NCI-H2081 (cell line): ENCODE data around the gene CES4A.
"Not testable (repeated sequence)": the region's sequence is repeated elsewhere in the genome, so short reads cannot be mapped to it uniquely, and the experiment has no call there.

Source experiments
- DNase-seq, 2 experiments: peaks; one replicate each; lab custom pipeline; 2025; lab: John Stamatoyannopoulos, UW

The CES4A gene

DNA sequence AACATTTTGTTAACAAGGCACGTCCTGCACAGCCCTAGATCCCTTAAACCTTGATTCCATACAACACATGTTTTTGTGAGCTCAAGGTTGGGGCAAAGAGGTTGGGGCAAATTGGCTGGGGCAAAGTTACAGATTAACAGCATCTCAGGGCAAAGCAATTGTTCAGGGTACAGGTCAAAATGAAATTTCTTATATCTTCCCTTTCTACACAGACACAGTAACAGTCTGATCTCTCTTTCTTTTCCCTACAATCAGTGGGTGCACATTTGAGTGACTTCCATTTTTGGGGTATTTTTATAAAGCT is 32.3 kb upstream of the CES4A start:
- DNase-seq = not testable (repeated sequence)

DNA sequence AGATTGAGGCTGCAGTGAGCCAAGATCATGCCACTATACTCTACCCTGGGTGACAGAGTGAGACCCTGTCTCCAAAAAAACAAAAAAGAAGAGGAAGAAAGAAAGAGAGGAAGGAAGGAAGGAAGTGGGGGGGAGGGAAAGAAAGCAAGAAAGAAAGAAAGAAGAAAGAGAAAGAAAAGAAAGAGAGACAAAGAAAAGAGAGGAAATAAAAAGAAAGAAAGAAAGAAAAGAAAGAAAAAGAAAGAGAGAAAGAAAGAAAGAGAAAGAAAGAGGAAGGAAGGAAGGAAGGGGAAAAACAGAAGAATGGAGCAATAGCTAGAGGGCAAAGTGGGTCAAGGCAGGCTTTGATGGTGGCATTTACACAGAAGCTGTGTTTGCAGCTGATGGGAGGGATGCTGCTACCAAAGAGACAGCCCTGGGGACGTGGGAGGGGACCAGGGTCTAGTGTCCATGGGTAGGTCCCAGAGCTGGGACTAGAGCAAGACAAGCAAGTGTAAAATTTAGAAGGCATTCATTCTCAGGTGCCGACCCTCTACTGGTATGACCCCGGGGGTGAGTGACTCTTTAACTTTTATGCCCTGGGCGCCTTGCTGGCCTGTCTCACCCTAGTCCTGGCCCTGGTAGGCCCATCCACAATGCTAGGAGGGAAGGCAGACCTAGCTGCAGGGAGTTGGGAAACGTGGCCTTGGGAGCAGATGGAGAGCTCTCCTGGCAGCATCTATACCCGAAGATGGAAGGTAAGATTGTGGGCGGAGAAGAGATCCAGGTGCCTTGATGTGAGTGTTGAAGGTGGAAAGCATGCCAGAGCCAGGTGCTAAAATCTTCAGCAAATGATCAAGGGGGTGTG is 29.3 kb upstream of the CES4A start:
- no peak for DNase-seq

DNA sequence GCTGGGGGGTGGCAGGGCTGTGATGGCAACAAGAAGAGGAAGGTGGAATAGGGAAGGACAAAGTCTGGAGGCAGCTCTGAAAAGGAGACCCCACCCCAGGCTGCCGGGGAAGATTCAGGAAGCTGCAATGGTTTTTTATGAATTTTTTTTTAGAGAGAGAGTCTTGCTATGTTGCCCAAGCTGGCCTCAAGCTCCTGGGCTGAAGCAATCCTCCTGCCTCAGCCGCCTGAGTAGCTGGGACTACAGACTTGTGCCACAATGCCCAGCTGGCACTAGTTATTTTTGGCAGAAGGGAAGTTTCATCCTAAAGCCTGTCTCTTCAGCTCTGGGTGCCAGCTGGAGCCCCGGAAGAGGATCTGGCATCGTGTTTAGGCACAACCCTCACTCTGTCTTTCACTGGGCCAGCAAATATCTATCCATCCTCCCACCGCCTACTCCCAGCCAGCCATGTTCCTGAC is 28.7 kb upstream of the CES4A start:
- DNase-seq = no peak

DNA sequence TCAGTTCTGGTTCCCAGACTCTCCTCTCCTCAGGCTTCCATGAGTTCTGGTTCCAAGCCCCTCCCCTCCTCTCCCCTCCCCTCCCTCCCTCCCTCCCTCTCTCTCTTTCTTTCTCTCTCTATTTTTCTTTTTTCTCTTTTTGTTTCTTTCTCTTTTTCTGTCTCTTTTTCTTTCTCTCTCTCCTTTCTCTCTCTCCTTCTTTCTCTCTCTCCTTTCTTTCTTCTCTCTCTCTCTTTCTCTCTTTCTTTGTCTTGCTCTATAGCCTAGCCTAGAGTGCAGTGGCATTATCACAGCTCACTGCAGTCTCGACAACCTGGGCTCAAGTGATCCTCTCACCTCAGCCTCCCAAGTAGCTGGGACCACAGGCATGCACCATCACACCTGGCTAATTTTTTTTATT is 28.1 kb upstream of the CES4A start:
- DNase-seq = no peak

DNA sequence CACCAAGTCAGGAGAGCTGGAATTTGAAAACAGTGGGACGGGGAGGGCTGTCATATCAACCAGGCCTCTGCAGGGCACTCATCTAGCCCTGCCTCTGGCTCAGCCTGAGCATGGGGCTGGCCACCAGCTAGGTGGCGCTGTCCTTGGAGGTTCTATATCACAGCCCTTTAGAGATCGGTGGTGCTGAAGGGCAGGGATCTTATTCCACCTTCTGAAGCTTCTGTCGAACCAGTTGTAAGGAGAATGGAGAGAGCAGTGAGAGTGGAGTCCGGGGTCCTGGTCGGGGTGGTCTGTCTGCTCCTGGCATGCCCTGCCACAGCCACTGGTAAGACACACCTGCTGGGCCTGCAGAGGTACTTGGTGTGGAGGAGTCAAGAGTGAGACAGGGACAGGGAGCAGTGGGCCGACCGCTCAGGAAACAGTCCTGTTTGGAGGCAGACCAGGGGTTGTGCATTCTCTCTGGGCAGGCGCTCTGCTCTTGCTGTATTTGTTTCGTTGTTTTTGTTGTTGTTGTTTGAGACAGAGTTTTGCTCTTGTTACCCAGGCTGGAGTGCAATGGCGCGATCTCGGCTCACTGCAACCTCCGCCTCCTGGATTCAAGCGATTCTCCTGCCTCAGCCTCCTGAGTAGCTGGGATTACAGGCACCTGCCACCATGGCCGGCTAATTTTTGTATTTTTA is 27.2 kb upstream of the CES4A start, which contains the start of gene CES3:
Gene CES3, plus strand, starts transcription at position 202 of the 680 bp plus-strand sequence. Its CDS starts 42 bp downstream, at position 244.
- DNase-seq = peak; percentile 65 to 79

DNA sequence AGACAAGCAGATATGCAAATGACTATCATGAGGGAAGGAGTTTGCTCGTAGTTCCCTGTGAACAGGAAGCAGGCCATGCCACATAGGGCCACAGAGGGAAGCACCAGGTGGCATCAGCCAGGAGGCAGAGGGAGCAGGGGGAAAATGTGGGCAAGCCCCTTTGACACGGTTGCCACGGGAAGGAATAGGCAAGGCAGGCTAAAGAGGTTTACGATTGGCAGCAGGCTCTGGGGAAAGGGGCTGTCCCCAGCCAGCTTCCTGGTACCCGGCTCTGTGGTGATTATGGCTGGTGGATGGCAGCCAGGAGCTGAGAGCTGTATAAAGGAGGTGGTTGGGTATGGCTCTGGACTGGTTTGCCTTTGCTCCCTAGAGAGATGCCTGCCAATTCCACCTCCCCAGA is 26.5 kb upstream of the CES4A start:
- peak; percentile 31 to 40 for DNase-seq

DNA sequence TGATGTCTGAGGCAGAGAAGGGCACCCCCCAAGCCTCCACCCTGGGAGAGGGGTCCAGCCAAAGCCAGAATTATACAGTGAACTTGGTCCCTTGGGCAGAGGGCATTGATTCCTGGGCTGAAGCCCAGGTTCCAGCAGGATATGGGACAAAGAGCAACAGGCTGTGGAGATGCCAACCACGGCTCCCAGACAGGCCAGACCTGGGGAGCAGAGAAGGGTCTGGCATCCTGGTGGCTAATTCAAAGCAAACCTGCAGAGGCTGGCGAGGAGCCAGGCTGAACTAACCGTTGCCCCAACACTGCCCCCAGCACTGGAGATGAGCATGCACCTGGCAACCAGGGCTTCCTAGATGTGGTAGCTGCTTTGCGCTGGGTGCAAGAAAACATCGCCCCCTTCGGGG is 24.3 kb upstream of the CES4A start:
- no peak for DNase-seq

DNA sequence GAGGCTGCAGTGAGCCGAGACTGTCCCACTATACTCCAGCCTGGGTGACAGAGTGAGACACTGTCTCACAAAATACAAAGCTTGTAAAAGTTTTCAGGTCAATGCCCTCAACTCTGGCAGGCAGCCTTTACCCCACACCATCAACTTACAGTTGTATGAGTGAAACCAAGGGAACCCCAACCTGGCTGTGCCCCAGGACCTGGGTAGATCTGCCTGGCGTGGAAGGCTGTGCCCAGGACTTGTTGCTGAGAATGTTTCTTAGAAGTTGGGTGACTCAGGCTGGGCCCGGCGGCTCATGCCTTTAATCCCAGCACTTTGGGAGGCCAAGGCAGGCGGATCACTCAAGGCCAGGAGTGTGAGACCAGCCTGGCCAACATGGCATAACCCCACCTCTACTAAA is 19.5 kb upstream of the CES4A start:
- DNase-seq = no peak

DNA sequence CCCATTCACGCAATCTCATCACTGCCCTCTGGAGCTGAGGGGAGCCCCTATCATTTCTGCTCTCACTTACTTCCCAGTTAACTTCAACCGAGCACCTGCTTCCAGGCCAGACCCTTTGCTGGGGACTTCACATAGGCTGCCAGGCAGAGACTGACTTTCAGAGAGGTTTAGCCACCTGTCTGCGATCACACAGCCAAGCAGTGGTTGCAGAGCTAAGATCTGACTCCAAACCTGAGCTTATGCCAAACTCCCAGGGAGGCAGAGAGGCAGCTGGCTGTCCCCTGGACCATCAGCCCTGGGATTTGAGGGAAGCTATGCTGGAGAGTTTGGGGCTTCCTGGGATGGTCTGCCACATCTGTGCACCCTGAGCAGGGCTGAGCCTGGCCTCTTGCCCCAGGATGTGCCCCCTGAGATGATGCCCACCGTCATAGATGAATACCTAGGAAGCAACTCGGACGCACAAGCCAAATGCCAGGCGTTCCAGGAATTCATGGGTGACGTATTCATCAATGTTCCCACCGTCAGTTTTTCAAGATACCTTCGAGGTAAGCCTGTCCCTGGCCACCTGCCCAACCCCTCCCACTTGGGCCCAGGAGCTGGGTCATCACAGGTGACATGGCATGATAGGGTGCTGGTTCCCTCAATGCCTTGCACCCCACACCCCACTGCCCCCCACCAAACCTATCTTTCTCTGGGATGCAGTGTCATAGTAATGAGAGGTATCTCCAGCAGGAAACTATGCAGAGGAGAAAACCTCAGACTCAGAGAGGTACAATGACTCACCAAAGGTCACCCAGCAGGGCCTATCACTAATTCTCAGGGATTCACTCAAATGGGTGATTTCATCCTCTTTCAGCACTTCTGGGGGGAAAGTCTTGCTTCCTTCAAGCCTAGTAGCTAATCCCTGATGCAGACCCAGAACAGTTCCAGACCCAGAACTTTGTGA is 17.3 kb upstream of the CES4A start:
- DNase-seq = no peak

DNA sequence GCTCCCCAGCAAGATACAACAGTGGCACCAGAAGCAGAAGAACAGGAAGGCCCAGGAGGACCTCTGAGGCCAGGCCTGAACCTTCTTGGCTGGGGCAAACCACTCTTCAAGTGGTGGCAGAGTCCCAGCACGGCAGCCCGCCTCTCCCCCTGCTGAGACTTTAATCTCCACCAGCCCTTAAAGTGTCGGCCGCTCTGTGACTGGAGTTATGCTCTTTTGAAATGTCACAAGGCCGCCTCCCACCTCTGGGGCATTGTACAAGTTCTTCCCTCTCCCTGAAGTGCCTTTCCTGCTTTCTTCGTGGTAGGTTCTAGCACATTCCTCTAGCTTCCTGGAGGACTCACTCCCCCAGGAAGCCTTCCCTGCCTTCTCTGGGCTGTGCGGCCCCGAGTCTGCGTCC is 15.4 kb upstream of the CES4A start:
- no peak for DNase-seq

DNA sequence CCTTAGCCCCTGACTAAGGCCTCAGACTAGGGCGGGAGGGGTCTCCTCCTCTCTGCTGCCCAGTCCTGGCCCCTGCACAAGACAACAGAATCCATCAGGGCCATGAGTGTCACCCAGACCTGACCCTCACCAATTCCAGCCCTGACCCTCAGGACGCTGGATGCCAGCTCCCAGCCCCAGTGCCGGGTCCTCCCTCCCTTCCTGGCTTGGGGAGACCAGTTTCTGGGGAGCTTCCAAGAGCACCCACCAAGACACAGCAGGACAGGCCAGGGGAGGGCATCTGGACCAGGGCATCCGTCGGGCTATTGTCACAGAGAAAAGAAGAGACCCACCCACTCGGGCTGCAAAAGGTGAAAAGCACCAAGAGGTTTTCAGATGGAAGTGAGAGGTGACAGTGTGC is 14.7 kb upstream of the CES4A start:
- DNase-seq = no peak

DNA sequence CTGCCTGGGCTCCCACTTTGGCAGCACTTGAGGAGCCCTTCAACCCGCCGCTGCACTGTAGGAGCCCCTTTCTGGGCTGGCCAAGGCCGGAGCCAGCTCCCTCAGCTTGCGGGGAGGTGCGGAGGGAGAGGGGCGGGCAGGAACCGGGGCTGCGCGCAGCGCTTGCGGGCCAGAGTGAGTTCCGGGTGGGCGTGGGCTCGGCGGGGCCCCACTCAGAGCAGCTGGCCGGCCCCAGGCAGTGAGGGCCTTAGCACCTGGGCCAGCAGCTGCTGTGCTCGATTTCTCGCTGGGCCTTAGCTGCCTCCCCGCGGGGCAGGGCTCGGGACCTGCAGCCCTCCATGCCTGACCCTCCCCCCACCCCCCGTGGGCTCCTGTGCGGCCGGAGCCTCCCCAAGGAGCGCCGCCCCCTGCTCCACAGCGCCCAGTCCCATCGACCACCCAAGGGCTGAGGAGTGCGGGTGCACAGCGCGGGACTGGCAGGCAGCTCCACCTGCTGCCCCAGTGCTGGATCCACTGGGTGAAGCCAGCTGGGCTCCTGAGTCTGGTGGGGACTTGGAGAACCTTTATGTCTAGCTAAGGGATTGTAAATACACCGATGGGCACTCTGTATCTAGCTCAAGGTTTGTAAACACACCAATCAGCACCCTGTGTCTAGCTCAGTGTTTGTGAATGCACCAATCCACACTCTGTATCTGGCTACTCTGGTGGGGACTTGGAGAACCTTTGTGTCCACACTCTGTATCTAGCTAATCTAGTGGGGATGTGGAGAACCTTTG is 14.0 kb upstream of the CES4A start:
- not testable (repeated sequence) for DNase-seq

DNA sequence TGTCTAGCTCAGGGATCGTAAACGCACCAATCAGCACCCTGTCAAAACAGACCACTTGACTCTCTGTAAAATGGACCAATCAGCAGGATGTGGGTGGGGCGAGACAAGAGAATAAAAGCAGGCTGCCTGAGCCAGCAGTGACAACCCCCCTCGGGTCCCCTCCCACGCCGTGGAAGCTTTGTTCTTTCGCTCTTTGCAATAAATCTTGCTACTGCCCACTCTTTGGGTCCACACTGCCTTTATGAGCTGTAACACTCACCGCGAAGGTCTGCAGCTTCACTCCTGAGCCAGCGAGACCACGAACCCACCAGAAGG is 13.5 kb upstream of the CES4A start:
- DNase-seq = not testable (repeated sequence)

DNA sequence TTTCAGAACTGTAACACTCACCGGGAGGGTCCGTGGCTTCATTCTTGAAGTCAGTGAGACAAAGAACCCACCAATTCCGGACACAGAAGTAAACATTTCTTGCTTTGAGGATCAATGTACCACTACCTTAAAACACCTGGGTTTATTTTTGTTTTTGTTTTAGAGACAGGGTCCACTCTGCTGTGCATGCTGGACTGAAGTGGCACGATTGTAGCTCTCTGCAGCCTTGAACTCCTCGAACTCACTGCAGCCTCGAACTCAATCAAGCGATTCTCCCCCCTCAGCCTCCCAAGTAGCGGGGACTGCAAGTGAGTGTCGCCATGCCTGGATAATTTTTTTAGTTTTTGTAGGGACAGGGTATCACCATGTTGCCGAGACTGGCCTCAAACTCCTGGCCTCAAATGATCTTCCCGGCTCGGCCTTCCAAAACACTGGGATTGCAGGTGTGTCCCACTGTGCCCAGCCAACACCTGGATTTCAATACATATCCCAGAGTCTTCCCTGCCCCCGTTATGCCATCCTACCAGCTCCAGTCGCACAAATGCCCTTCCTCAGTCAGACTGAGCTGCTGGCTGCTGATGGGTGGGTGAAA is 13.0 kb upstream of the CES4A start:
- no peak for DNase-seq

DNA sequence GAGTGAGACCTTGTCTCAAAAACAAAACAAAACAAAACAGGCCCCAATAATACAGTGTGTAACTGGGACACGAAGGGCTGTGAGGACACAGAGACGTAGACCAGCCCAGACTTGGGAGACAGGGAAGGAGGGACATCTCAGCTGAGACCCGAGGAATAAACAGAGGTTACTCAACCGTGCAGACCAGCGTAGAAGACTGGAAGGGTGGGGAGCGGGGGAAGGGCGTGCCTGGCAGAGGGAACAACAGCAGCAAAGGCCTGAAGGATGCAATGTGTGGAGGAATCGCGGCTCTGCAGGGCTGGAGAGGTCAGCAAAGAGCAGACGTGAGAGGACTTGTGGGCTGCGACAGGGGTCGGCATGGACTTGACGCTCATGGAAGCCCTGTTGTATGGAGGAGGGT is 11.6 kb upstream of the CES4A start:
- no peak for DNase-seq

DNA sequence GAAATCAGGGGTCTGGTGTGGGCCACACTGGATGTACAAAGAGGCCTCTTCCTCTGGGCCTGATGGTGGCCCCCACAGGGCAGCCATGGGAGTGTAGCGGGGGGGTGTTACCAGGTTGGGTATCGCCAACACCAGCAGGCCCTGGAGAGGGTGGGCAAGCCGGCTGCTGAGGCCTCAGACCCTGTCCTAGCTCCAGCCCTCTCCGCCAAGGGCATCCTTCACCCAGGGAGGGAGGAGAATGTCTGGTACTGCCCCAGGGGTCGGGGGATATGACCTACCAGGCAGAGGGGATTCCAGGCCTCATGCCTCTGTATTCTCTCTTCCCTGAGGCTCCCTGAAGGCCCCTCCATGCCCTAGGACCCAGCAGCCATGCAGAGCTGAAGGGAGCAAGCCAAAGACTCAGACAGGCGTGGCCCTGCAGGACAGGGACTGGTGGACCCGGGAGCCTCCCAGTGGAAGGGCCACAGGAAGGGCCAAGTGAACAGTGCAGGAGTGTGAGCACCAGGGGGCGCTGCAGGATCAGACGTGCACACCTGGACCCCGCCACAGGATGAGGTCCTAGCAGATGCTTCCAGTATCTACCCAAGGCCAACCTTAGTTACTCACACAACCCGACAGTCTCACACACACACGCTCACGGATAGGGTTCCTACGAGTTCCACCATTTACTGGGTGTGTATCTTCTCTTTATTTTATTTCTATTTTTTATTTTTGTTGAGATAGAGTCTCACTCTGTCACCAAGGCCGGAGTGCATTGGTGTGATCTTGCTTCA is 10.9 kb upstream of the CES4A start:
- DNase-seq = peak; percentile 70 to 72

DNA sequence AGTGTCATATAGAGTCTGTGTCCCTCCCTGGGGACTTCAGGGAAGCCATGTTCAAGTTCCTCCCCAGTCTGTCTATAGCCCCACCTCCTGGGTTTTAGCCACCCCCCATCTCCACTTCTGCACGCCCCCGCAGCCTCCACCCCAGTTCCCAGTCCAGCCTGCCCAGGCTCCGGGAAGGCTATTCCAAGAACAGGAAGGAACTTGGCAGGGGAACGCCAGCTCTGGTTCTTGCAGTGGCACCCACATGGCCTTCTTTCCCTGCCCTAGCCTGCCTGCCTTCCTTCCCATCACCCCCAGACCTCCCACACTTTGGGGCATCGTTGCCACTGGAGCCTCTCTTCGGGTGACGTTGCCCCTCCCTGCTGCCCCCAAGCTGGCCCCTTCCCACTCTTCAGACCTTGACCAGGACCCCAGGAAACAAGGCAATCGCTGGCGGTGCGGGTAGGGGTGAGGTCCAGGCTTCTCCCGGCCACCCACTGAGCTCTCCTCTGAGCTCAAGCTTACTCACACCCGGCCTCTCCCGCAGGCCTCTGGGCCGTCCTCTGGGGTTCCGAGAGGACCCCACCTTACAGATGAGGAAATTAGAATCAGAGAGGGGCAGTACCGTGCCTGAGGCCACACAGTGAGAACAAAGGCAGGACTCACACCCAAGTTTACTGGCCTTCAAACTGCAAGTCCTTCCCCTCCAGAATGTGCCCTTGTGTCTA is 9.2 kb upstream of the CES4A start:
- DNase-seq = no peak

DNA sequence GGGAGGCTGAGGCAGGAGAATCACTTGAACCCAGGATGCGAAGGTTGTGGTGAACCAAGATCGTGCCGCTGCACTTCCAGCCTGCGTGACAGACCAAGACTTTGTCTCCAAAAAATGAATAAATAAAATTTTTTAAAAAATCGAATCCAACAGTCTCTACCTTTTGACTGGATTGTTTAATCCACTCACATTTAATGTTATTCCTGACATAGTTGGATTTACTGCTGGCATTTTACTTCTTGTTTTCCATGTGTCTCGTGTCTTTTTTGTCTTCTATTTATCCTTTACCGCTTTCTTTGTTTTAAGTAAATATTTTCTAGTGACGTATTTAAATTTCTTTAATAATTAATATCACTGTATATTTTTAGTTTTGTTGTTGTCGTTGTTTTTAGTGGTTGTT is 5.4 kb upstream of the CES4A start:
- no peak for DNase-seq

DNA sequence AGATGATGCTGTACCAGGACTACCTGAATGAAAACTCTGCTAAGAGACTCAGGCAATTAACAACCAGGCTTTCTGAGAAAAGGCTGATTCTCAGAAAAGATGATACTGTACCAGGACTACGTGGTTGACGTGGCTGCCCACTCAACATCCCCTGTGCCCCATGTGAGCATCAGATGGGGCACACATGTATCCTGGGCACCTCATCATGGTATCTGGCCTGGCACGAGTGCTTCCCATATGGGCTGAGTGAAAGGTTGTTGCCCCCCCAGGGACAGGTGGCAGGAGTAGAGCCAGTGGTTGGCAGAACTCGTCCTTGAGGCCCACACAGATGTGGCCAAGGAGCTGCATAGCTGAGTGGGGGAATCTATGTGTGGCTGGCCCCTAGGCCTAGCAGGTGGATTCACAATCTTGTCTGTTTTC is 3.5 kb upstream of the CES4A start:
- DNase-seq = no peak

DNA sequence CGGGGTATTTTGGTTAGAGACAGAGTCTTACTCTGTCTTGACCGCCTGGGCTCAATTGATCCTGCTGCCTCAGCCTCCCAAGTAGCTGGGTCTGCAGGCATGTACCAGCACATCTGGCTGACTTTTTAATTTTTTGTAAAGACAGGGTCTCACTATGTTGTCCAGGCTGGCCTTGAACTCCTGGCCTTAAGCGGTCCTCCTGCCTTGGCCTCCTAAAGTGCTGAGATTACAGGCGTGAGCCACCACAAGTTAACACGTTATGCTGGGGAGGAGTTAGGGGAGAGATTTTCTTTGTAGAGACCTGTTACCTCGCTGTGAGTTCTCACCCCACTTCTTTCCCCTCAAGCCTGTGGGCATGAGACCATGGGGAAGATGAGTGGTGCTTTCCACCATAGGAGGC is 1.8 kb upstream of the CES4A start:
- no peak for DNase-seq
